Keratinocyte (primary cell): Measurements from ENCODE around the gene DCTN5. TPM values are rescaled to one million over a fixed set of nuclear protein-coding genes. Genes with fewer than 3 reads are reported as not detected.

Experiments used
- DNase-seq: peaks from one replicate; pipeline ENCODE4 v3.0.0-alpha.2; 2011; ENCODE audit warnings: low read depth, missing footprints, low spot score
- FAIRE-seq: peaks from 2 replicates; lab custom pipeline; 2011; peaks lifted over from hg19 to GRCh38; lab: Jason Lieb, UNC
- H2AFZ ChIP-seq: 2 replicates; pipeline ENCODE4 v1.6.0; 2012; ENCODE audit warnings: low read length, control low read depth, inconsistent platforms; ENCODE audit not compliant: control insufficient read depth
- H3K27ac ChIP-seq: 2 replicates; pipeline ENCODE4 v1.5.1; 2011; ENCODE audit warnings: low read length; ENCODE audit not compliant: control insufficient read depth, insufficient read depth
- H3K27me3 ChIP-seq: 3 replicates; pipeline ENCODE4 v1.6.0; 2011; ENCODE audit warnings: low read length; ENCODE audit not compliant: control insufficient read depth, insufficient read depth; ENCODE audit errors: extremely low read depth
- H3K36me3 ChIP-seq, 2 experiments: 2 replicates in 1 of 2; 3 replicates in 1 of 2; pipeline ENCODE4 v1.5.1; 2011; ENCODE audit warnings: low read length in 2 of 2, mild to moderate bottlenecking in 1 of 2; ENCODE audit not compliant: control insufficient read depth in 2 of 2, insufficient read depth in 2 of 2; ENCODE audit errors: extremely low read depth in 1 of 2
- H3K4me1 ChIP-seq: 3 replicates; pipeline ENCODE4 v1.5.1; 2011; ENCODE audit warnings: low read length; ENCODE audit not compliant: control insufficient read depth, insufficient read depth; ENCODE audit errors: extremely low read depth
- H3K4me2 ChIP-seq: 3 replicates; pipeline ENCODE4 v1.6.0; 2011; ENCODE audit warnings: low read depth, low read length; ENCODE audit not compliant: control insufficient read depth, insufficient read depth; ENCODE audit errors: extremely low read depth
- H3K4me3 ChIP-seq, 3 experiments: fragments of 200-600 bp in 1 of 3; sonication (generic) in 1 of 3; 2 replicates in 2 of 3; 3 replicates in 1 of 3; pipeline ENCODE4 v1.5.1; 2011 to 2016; ENCODE audit warnings: low read length in 3 of 3, mild to moderate bottlenecking in 3 of 3, control low read depth in 2 of 3, inconsistent platforms in 1 of 3, low read depth in 1 of 3, mixed read lengths in 1 of 3, mixed run types in 1 of 3, moderate library complexity in 1 of 3; ENCODE audit not compliant: control insufficient read depth in 2 of 3, insufficient read depth in 2 of 3; ENCODE audit errors: extremely low read depth in 1 of 3
- H3K79me2 ChIP-seq: 2 replicates; pipeline ENCODE4 v1.6.0; 2012; ENCODE audit warnings: low read length; ENCODE audit not compliant: control insufficient read depth, insufficient read depth
- H3K9ac ChIP-seq: 3 replicates; pipeline ENCODE4 v1.6.0; 2011; ENCODE audit warnings: low read length; ENCODE audit not compliant: control insufficient read depth, insufficient read depth; ENCODE audit errors: extremely low read depth
- H3K9me1 ChIP-seq: 3 replicates; pipeline ENCODE4 v1.6.0; 2011; ENCODE audit warnings: low read length; ENCODE audit not compliant: control insufficient read depth, insufficient read depth; ENCODE audit errors: extremely low read depth
- H3K9me3 ChIP-seq: 2 replicates; pipeline ENCODE4 v1.5.1; 2012; ENCODE audit warnings: low read depth, low read length; ENCODE audit not compliant: control insufficient read depth
- H4K20me1 ChIP-seq: 3 replicates; pipeline ENCODE4 v1.6.0; 2011; ENCODE audit warnings: low read length; ENCODE audit not compliant: control insufficient read depth, insufficient read depth; ENCODE audit errors: extremely low read depth
- EZH2 ChIP-seq: IDR thresholded peaks from one replicate; pipeline ENCODE4 v1.6.1; 2012; ENCODE audit warnings: inconsistent platforms, mild to moderate bottlenecking, low read length, moderate library complexity
- dilution Hi-C: fragments of 300-500 bp; cut with MboI; formaldehyde crosslinking; loops from one replicate; pipeline ENCODE4 v1.7.0; 2020; ENCODE audit warnings: low sequenced_read_pairs; ENCODE audit not compliant: extremely low pct_ligation_motif_present
- polyA plus RNA-seq, 5 experiments: library from polyadenylated mRNA; depleted of rRNA in 3 of 5; stranded (reverse) in 3 of 5; stranded (forward) in 1 of 5; unstranded in 1 of 5; fragments of >200 nt; gene quantifications; 1 replicate in 1 of 5; 2 replicates in 3 of 5; 3 replicates in 1 of 5; pipeline versions ENCODE4 v1.2.1 to v1.2.3, GENCODE V29; 2011 to 2012; ENCODE audit warnings: missing spikeins in 2 of 5, low read depth in 1 of 5, low replicate concordance in 1 of 5
- TF ChIP-seq, protein P1 (sequence below), 3 experiments: IDR thresholded peaks in 1 of 3; conservative IDR thresholded peaks in 1 of 3; optimal IDR thresholded peaks in 1 of 3; 2 replicates in 2 of 3; 3 replicates in 1 of 3; pipeline versions ENCODE3 to v1.5.1; 2011; ENCODE audit warnings: low read length in 3 of 3, mild to moderate bottlenecking in 3 of 3, moderate library complexity in 2 of 3, control low read depth in 1 of 3, inconsistent platforms in 1 of 3; ENCODE audit not compliant: insufficient read depth in 2 of 3; ENCODE audit errors: extremely low read depth in 1 of 3

Gene DCTN5
- polyA plus RNA-seq, 1 donor (not counting 4 experiments of a cell fraction or from before 2014, with no cell fraction given): 105 TPM

DNA sequence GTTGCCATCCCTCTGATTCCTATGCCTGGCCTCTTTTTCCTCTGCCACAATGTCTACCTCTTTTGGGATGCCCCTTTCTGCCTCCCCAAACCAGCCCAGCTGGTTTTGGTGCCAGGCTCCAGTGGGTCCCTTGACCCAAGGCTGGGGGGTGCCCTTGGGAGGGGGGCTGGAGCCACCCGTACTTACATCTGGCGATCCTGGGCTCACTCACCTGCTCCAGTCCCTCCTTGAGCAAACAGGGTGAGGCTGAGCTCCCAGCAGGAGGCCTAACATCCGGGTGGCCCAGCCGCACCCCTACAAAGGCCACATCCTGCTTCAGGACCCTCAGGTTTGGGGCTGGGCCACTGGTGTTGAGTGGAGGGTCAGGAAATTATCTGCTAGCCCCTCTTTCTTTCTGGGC is 70.5 kb downstream of the DCTN5 start:
- H3K4me1 ChIP-seq: no peaks in the 10 kb centered on the region
- H3K9ac ChIP-seq: no peak overlapping the region
- no peaks in the 10 kb centered on the region for H3K9me1 ChIP-seq
- H3K27ac ChIP-seq: no peak overlapping the region
- H3K4me2 ChIP-seq: no peak overlapping the region
- H3K79me2 ChIP-seq: no peaks in the 10 kb centered on the region
- dilution Hi-C loops: no loop called here
- H4K20me1 ChIP-seq: no peaks in the 10 kb centered on the region
- no peak overlapping the region for H3K4me3 ChIP-seq
- no peaks in the 10 kb centered on the region for H3K36me3 ChIP-seq
- TF ChIP-seq, protein P1, sequence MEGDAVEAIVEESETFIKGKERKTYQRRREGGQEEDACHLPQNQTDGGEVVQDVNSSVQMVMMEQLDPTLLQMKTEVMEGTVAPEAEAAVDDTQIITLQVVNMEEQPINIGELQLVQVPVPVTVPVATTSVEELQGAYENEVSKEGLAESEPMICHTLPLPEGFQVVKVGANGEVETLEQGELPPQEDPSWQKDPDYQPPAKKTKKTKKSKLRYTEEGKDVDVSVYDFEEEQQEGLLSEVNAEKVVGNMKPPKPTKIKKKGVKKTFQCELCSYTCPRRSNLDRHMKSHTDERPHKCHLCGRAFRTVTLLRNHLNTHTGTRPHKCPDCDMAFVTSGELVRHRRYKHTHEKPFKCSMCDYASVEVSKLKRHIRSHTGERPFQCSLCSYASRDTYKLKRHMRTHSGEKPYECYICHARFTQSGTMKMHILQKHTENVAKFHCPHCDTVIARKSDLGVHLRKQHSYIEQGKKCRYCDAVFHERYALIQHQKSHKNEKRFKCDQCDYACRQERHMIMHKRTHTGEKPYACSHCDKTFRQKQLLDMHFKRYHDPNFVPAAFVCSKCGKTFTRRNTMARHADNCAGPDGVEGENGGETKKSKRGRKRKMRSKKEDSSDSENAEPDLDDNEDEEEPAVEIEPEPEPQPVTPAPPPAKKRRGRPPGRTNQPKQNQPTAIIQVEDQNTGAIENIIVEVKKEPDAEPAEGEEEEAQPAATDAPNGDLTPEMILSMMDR (optimal IDR thresholded peaks at IDR 0.05 in 1 of 3, IDR thresholded peaks at IDR 0.05 in 1 of 3, conservative IDR thresholded peaks at IDR 0.05 in 1 of 3; ENCODE audit: extremely low read depth in 1 of 3, insufficient read depth in 2 of 3, low read length in 3 of 3): no peak
- TF ChIP-seq EZH2: no peak
- H3K9me3 ChIP-seq: peaks cover 7% of the 10 kb centered on the region
- DNase-seq (no peak), FAIRE-seq (no peak)
- no peak overlapping the region for H2AFZ ChIP-seq
- peaks cover 27% of the 10 kb centered on the region for H3K27me3 ChIP-seq

DNA sequence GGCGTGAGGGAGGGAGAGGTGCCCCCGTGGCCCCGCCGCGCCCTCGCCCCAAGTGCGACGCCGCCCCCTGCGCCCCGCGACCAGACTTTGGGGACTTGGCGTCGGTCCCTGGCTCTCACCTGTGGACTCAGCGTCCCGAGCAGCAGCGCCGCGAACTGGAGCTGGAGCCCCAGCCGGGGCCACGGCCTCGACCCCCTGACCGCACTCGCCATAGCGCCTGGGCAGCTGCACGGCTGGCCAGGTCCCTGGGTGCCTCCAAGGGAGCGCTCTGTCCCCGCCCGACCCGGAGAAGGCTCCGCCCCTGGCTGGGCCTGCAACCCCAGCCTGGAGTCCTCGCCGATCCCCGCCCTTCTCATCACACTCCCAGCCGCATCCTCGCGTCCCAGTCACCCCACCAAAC is 71.7 kb downstream of the DCTN5 start, which contains the start of gene ERN2:
Gene ERN2, minus strand, starts transcription at position 247 of the 400 bp plus-strand sequence. Its CDS starts 35 bp downstream, at position 212.
- Histone ChIP-seq H3K9ac (no peak within 1 kb of the TSS), H3K79me2 (no peaks in the 10 kb centered on the region), H3K36me3 (no peaks in the 10 kb centered on the region), H2AFZ (no peak within 1 kb of the TSS), H3K27ac (no peak within 1 kb of the TSS), H3K4me2 (no peak within 1 kb of the TSS), H3K9me1 (no peaks in the 10 kb centered on the region), H3K4me3 (no peak within 1 kb of the TSS), H4K20me1 (no peaks in the 10 kb centered on the region), H3K27me3 (peaks cover 34% of the 10 kb centered on the region), H3K4me1 (no peaks in the 10 kb centered on the region), H3K9me3 (peaks cover 7% of the 10 kb centered on the region)
- dilution Hi-C loops: no loop called here
- TF ChIP-seq, protein P1 (optimal IDR thresholded peaks at IDR 0.05 in 1 of 3, IDR thresholded peaks at IDR 0.05 in 1 of 3, conservative IDR thresholded peaks at IDR 0.05 in 1 of 3; ENCODE audit: extremely low read depth in 1 of 3, insufficient read depth in 2 of 3, low read length in 3 of 3): no peak
- no peak for TF ChIP-seq EZH2
- no peak for DNase-seq
- no peak for FAIRE-seq
